RWPE1 (cell line): ENCODE results near the gene HIVEP1.

Experiments used
- CTCF ChIA-PET: fragments of 350-600 bp; sonication (Branson Sonifier 250); formaldehyde crosslinking; extraction: SDS; loops from one replicate; lab custom pipeline; 2021; lab: Yijun Ruan, JAX
- POLR2A ChIA-PET: fragments of 400-600 bp; formaldehyde crosslinking; extraction: SDS; loops from one replicate; lab custom pipeline; 2020; ENCODE audit warnings: antibody characterized with exemption; ENCODE audit not compliant: low non-redundant PET; lab: Yijun Ruan, JAX
- DNase-seq: peaks from one replicate; pipeline ENCODE4 v3.0.0; 2012; ENCODE audit warnings: low spot score
- H3K27ac ChIP-seq: fragments of 450-650 bp; 2 replicates; pipeline ENCODE4 v1.5.1; 2017
- TF ChIP-seq, protein P1 (sequence below): fragments of 450-650 bp; conservative IDR thresholded peaks from 2 replicates; pipeline ENCODE4 v1.5.1; 2017; ENCODE audit warnings: low read depth, mild to moderate bottlenecking

HIVEP1 gene

DNA sequence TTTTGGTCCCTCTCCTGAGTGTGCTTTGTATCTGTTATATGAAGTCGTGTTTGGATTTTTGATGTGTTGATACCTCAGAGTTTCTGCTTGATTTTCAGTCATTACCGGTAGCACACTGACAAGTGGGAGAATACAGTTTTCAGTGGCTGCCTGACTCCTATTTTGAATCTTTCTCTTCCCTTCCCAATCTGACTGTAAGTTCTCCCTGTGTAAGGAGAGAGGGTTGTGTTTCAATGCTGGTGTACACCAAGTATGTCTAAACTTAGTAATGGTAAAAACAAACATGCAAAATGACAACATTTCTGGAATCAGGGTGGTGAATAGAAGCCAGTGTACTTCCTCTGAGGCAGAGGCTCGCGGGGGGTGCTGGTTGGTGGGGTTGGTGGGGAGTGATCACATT is 103.4 kb downstream of the HIVEP1 start:
- POLR2A ChIA-PET = no interaction called here
- TF ChIP-seq, protein P1, sequence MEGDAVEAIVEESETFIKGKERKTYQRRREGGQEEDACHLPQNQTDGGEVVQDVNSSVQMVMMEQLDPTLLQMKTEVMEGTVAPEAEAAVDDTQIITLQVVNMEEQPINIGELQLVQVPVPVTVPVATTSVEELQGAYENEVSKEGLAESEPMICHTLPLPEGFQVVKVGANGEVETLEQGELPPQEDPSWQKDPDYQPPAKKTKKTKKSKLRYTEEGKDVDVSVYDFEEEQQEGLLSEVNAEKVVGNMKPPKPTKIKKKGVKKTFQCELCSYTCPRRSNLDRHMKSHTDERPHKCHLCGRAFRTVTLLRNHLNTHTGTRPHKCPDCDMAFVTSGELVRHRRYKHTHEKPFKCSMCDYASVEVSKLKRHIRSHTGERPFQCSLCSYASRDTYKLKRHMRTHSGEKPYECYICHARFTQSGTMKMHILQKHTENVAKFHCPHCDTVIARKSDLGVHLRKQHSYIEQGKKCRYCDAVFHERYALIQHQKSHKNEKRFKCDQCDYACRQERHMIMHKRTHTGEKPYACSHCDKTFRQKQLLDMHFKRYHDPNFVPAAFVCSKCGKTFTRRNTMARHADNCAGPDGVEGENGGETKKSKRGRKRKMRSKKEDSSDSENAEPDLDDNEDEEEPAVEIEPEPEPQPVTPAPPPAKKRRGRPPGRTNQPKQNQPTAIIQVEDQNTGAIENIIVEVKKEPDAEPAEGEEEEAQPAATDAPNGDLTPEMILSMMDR = no peak
- DNase-seq = no peak
- CTCF ChIA-PET = no interaction called here
- no peak overlapping the region for H3K27ac ChIP-seq

DNA sequence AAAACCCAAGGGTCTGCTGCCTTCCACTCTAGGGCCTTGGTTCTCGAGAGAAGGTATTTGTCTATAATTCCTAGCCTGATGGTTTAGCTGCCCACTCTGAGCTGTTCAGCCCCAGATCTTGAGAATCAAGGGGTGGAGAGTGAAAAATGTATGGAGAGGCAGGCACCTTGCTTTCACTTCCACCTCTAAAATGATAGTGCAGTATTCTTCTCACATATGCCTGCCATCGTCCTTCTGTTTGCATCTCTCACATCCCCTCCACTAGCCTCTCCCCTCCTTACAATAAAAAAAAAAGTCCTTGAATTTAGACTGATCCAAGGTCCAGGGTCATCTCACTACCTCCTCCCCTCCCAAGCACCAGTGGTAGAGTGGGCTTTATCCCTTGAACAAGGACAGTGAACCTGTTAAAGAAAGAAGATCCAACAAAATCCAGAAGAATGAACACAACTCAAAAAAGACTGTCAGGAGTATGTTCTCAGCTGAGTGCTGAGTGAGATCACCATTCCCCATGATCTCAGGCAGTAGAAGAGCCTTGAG is 104.2 kb downstream of the HIVEP1 start:
- ChIA-PET POLR2A (no interaction called here), CTCF (no interaction called here)

DNA sequence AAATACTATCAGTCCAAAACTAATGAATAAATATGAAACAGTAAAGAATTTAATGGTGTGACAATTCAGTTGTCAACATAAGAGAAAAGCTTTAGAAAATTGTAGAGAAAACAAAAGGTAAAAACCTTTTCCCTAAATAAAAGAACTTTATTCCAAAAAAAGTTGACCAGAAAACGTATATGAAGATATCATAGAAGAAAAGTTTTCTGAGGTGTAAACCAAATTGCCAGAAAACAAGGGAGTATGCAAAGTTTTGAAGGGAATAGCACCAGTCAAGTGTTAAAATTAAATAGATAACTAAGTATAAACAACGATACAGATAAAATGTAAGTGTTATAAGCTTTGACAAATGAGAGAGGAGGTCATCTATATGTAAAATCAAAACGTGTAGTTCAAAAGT is 104.9 kb downstream of the HIVEP1 start:
- H3K27ac ChIP-seq = no peak overlapping the region

More for the DNA sequence above, 104.2 kb downstream of the HIVEP1 start:
- TF ChIP-seq, protein P1 = no peak
- H3K27ac ChIP-seq = no peak overlapping the region
- no peak for DNase-seq

DNA sequence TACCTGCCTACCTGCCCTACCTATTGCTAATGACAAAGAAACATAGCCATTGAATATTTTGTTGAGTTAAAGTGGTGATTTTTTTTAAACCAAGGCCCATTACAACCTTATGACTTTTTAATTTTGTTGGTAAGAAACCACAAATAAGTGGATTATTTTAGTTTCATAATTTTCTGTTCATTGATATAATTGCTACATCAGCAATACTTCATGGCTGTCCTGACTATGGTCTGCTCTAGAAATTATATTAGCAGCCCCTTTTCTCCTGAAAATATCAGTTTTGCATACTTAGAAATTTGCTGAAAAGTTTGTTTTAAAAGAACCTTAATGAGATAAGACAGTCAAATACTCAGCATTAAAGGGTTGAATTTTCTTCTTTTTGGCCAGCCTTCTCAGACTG is 106.5 kb downstream of the HIVEP1 start:
- H3K27ac ChIP-seq = no peak overlapping the region
- TF ChIP-seq, protein P1 = no peak
- no peak for DNase-seq
- CTCF ChIA-PET = interaction anchor here (0.6 kb wide), 1 partner anchor 566 kb away, joined by 3 read pairs; no protein-coding TSS in a partner anchor
- POLR2A ChIA-PET = no interaction called here

More for the DNA sequence above, 104.9 kb downstream of the HIVEP1 start:
- ChIA-PET POLR2A (no interaction called here), CTCF (interaction anchor here (0.6 kb wide), 1 partner anchor 1682 kb away, joined by 5 read pairs; no protein-coding TSS in a partner anchor)
- TF ChIP-seq, protein P1 = no peak
- no peak for DNase-seq

DNA sequence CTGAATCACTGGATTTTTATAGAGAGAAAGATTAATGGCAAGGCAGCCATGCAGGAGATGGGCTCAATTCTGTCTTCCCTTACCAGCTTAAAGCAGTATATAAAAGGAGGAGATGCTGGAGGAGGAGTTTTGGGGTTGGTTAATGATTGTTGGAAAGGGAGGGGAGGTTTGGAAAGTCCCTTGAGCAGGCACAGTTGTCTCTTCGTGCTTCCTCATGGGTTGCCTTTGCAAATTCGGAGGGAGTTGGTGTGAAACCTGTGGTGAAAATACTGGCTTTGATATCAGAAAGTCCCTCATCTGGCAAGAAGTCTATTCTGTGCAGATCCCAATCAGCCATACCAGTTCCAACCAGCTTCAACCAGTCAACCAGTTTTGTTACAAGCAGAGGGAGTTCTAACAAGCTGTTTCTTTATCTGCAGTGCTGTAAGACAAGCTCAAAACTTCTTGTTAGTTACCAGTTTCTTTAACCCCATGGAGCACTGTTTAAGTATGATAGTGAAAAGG is 107.0 kb downstream of the HIVEP1 start:
- ChIA-PET POLR2A (no interaction called here), CTCF (interaction anchor here (0.6 kb wide), 1 partner anchor 567 kb away, joined by 3 read pairs; no protein-coding TSS in a partner anchor)
- TF ChIP-seq, protein P1 = no peak
- no peak overlapping the region for H3K27ac ChIP-seq
- DNase-seq = no peak

DNA sequence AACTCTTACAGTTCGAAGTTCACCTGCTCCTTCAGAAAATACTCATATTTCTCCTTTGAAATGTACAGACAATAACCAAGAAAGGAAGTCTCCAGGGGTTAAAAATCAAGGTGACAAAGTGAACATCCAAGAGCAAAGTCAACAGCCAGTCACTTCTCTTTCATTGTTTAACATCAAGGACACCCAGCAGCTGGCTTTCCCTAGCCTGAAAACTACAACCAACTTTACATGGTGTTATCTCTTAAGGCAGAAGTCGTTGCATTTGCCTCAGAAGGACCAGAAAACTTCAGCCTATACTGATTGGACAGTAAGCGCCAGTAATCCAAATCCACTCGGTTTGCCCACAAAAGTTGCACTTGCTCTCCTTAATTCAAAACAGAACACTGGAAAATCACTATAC is 113.3 kb downstream of the HIVEP1 start:
- TF ChIP-seq, protein P1 = no peak
- no peak overlapping the region for H3K27ac ChIP-seq
- ChIA-PET POLR2A (no interaction called here), CTCF (no interaction called here)
- DNase-seq = no peak
